Activated naive CD8-positive, alpha-beta T cell treated with anti-CD3 and anti-CD28 coated beads, Interleukin-2, amount 10 ng/mL, durations not matched to agents 7 days and 5 days (primary cell): ENCODE results near the gene MRPL46. TPM values are rescaled to one million over a fixed set of nuclear protein-coding genes. Genes with fewer than 3 reads are reported as not detected.
"Not testable (repeated sequence)": the region's sequence is repeated elsewhere in the genome, so short reads cannot be mapped to it uniquely, and the experiment has no call there.

Source experiments
- ATAC-seq: fragments of 150-1000 bp; cut with Tn5 transposase; one replicate; pipeline ENCODE4 v1.10.0; 2021; ENCODE audit warnings: low read depth, moderate library complexity
- POLR2A ChIA-PET: fragments of 350-600 bp; sonication (Branson Sonifier 250); formaldehyde crosslinking; loops from one replicate; lab custom pipeline; 2021; ENCODE audit warnings: antibody characterized with exemption; lab: Charles Lee
- DNase-seq: peaks from one replicate; pipeline ENCODE4 v3.0.0; 2021
- H3K27ac Mint-ChIP-seq: one replicate; pipeline ENCODE4 v1.8.0; 2022; ENCODE audit warnings: mild to moderate bottlenecking, mixed read lengths
- H3K27me3 Mint-ChIP-seq: one replicate; pipeline ENCODE4 v1.8.0; 2022; ENCODE audit warnings: mild to moderate bottlenecking, moderate library complexity, mixed read lengths
- H3K36me3 Mint-ChIP-seq: one replicate; pipeline ENCODE4 v1.8.0; 2021; ENCODE audit warnings: mild to moderate bottlenecking, mixed read lengths
- H3K4me1 Mint-ChIP-seq: one replicate; pipeline ENCODE4 v1.8.0; 2021; ENCODE audit warnings: mixed read lengths
- H3K4me3 Mint-ChIP-seq: one replicate; pipeline ENCODE4 v1.8.0; 2022; ENCODE audit warnings: mild to moderate bottlenecking, moderate library complexity, mixed read lengths
- H3K9me3 Mint-ChIP-seq: one replicate; pipeline ENCODE4 v1.8.0; 2021; ENCODE audit warnings: mixed read lengths
- total RNA-seq, 2 experiments: library from RNA; stranded (reverse); gene quantifications; one replicate each; pipeline ENCODE4 v1.2.3, GENCODE V29; 2021

The MRPL46 gene
- total RNA-seq, 2 experiments from 2014 or later = 28.4 to 29.2 TPM

GRCh38 chr15:88490036-88490435 lies 22.8 kb upstream of the MRPL46 start:
- H3K4me3 Mint-ChIP-seq = no peak overlapping the region
- no peak overlapping the region for H3K27ac Mint-ChIP-seq
- H3K4me1 Mint-ChIP-seq = no peaks in the 10 kb centered on the region
- no peaks in the 10 kb centered on the region for H3K9me3 Mint-ChIP-seq
- POLR2A ChIA-PET = no interaction called here
- no peak for DNase-seq
- no peaks in the 10 kb centered on the region for H3K36me3 Mint-ChIP-seq
- no peak for ATAC-seq
- no peaks in the 10 kb centered on the region for H3K27me3 Mint-ChIP-seq

GRCh38 chr15:88489321-88489720 lies 22.1 kb upstream of the MRPL46 start:
- Mint-ChIP-seq H3K9me3 (no peaks in the 10 kb centered on the region), H3K4me1 (no peaks in the 10 kb centered on the region), H3K4me3 (no peak overlapping the region), H3K27ac (no peak overlapping the region), H3K36me3 (no peaks in the 10 kb centered on the region), H3K27me3 (no peaks in the 10 kb centered on the region)
- ATAC-seq (no peak), DNase-seq (no peak)
- POLR2A ChIA-PET = no interaction called here

- H3K9me3 Mint-ChIP-seq = no peaks in the 10 kb centered on the region
- no peak overlapping the region for H3K27ac Mint-ChIP-seq
- no peak overlapping the region for H3K4me3 Mint-ChIP-seq
- no peak for DNase-seq
- no peaks in the 10 kb centered on the region for H3K36me3 Mint-ChIP-seq
- POLR2A ChIA-PET = no interaction called here
- H3K4me1 Mint-ChIP-seq = no peaks in the 10 kb centered on the region
- H3K27me3 Mint-ChIP-seq = no peaks in the 10 kb centered on the region
- ATAC-seq = no peak
Observed at GRCh38 chr15:88487796-88488523, 20.8 kb upstream of the MRPL46 start.

GRCh38 chr15:88487178-88487795 lies 20.1 kb upstream of the MRPL46 start:
- Mint-ChIP-seq H3K36me3 (no peaks in the 10 kb centered on the region), H3K9me3 (no peaks in the 10 kb centered on the region), H3K4me3 (no peak overlapping the region), H3K27ac (no peak overlapping the region), H3K27me3 (no peaks in the 10 kb centered on the region), H3K4me1 (no peaks in the 10 kb centered on the region)
- no peak for ATAC-seq
- DNase-seq = no peak
- POLR2A ChIA-PET = no interaction called here

GRCh38 chr15:88484682-88485331 lies 17.6 kb upstream of the MRPL46 start:
- POLR2A ChIA-PET = no interaction called here
- ATAC-seq (no peak), DNase-seq (no peak)
- Mint-ChIP-seq H3K36me3 (no peaks in the 10 kb centered on the region), H3K9me3 (no peaks in the 10 kb centered on the region), H3K4me1 (no peaks in the 10 kb centered on the region), H3K4me3 (no peak overlapping the region), H3K27ac (no peak overlapping the region), H3K27me3 (no peaks in the 10 kb centered on the region)

- ATAC-seq (no peak), DNase-seq (no peak)
- Mint-ChIP-seq H3K9me3 (no peaks in the 10 kb centered on the region), H3K4me1 (no peaks in the 10 kb centered on the region), H3K27me3 (no peaks in the 10 kb centered on the region), H3K4me3 (no peak overlapping the region), H3K27ac (peak overlapping the region; percentile 51), H3K36me3 (no peaks in the 10 kb centered on the region)
- POLR2A ChIA-PET = no interaction called here
Observed at GRCh38 chr15:88482263-88482662, 15.1 kb upstream of the MRPL46 start.

GRCh38 chr15:88480981-88481380 lies 13.8 kb upstream of the MRPL46 start:
- H3K27ac Mint-ChIP-seq = no peak overlapping the region
- no peaks in the 10 kb centered on the region for H3K27me3 Mint-ChIP-seq
- DNase-seq (no peak), ATAC-seq (no peak)
- no peaks in the 10 kb centered on the region for H3K9me3 Mint-ChIP-seq
- H3K4me3 Mint-ChIP-seq = no peak overlapping the region
- no peaks in the 10 kb centered on the region for H3K36me3 Mint-ChIP-seq
- POLR2A ChIA-PET = no interaction called here
- no peaks in the 10 kb centered on the region for H3K4me1 Mint-ChIP-seq

GRCh38 chr15:88479169-88479568 lies 12.0 kb upstream of the MRPL46 start:
- Mint-ChIP-seq H3K4me1 (no peaks in the 10 kb centered on the region), H3K9me3 (no peaks in the 10 kb centered on the region), H3K27ac (no peak overlapping the region), H3K36me3 (peaks cover 3% of the 10 kb centered on the region), H3K27me3 (no peaks in the 10 kb centered on the region), H3K4me3 (no peak overlapping the region)
- POLR2A ChIA-PET = no interaction called here
- ATAC-seq = no peak
- DNase-seq = no peak

GRCh38 chr15:88477904-88478303 lies 10.7 kb upstream of the MRPL46 start:
- ATAC-seq = no peak
- POLR2A ChIA-PET = no interaction called here
- Mint-ChIP-seq H3K36me3 (peaks cover 3% of the 10 kb centered on the region), H3K9me3 (no peaks in the 10 kb centered on the region), H3K27me3 (no peaks in the 10 kb centered on the region), H3K4me1 (no peaks in the 10 kb centered on the region), H3K27ac (no peak overlapping the region), H3K4me3 (no peak overlapping the region)
- DNase-seq = no peak

GRCh38 chr15:88477126-88477525 lies 9.9 kb upstream of the MRPL46 start:
- H3K27ac Mint-ChIP-seq = no peak overlapping the region
- DNase-seq (no peak), ATAC-seq (no peak)
- H3K4me3 Mint-ChIP-seq = no peak overlapping the region
- H3K36me3 Mint-ChIP-seq = peaks cover 3% of the 10 kb centered on the region
- no peaks in the 10 kb centered on the region for H3K9me3 Mint-ChIP-seq
- no peaks in the 10 kb centered on the region for H3K4me1 Mint-ChIP-seq
- H3K27me3 Mint-ChIP-seq = no peaks in the 10 kb centered on the region
- POLR2A ChIA-PET = no interaction called here

GRCh38 chr15:88476635-88477060 lies 9.5 kb upstream of the MRPL46 start:
- DNase-seq = no peak
- no peaks in the 10 kb centered on the region for H3K9me3 Mint-ChIP-seq
- no peaks in the 10 kb centered on the region for H3K4me1 Mint-ChIP-seq
- no peak overlapping the region for H3K4me3 Mint-ChIP-seq
- H3K27ac Mint-ChIP-seq = no peak overlapping the region
- H3K36me3 Mint-ChIP-seq = peaks cover 3% of the 10 kb centered on the region
- no peaks in the 10 kb centered on the region for H3K27me3 Mint-ChIP-seq
- POLR2A ChIA-PET = no interaction called here
- peak; percentile 42 for ATAC-seq

GRCh38 chr15:88473661-88474293 lies 6.6 kb upstream of the MRPL46 start:
- H3K27me3 Mint-ChIP-seq, H3K4me1 Mint-ChIP-seq, H3K9me3 Mint-ChIP-seq, H3K4me3 Mint-ChIP-seq, H3K36me3 Mint-ChIP-seq, ATAC-seq, H3K27ac Mint-ChIP-seq, POLR2A ChIA-PET, DNase-seq: not testable (repeated sequence)

- peaks cover 3% of the 10 kb centered on the region for H3K36me3 Mint-ChIP-seq
- H3K4me1 Mint-ChIP-seq = peaks cover 7% of the 10 kb centered on the region
- no peaks in the 10 kb centered on the region for H3K27me3 Mint-ChIP-seq
- POLR2A ChIA-PET = no interaction called here
- no peak for DNase-seq
- H3K4me3 Mint-ChIP-seq = no peak overlapping the region
- H3K27ac Mint-ChIP-seq = no peak overlapping the region
- no peak for ATAC-seq
- no peaks in the 10 kb centered on the region for H3K9me3 Mint-ChIP-seq
Observed at GRCh38 chr15:88472225-88472624, 5.0 kb upstream of the MRPL46 start.
